NCI-H345 treated with DMSO at 0.1 percent for 48 hours (cell line): ENCODE data around the gene MANSC1.
"Not testable (repeated sequence)": the region's sequence is repeated elsewhere in the genome, so short reads cannot be mapped to it uniquely, and the experiment has no call there.

Experiments used
- DNase-seq: peaks from one replicate; lab custom pipeline; 2025; ENCODE audit not compliant: unreplicated experiment; lab: John Stamatoyannopoulos, UW

MANSC1 gene

GRCh38 chr12:12327802-12328201, 22.2 kb downstream of the MANSC1 start:
- DNase-seq, result peak; percentile 33

GRCh38 chr12:12326262-12326661, 23.8 kb downstream of the MANSC1 start:
- no peak for DNase-seq

- DNase-seq, result no peak
Measured at GRCh38 chr12:12323591-12323990, 26.5 kb downstream of the MANSC1 start.

- no peak for DNase-seq
Measured at GRCh38 chr12:12323118-12323517, 26.9 kb downstream of the MANSC1 start.

- DNase-seq, result no peak
Measured at GRCh38 chr12:12319451-12320183, 30.4 kb downstream of the MANSC1 start.

GRCh38 chr12:12315838-12316237, 34.2 kb downstream of the MANSC1 start:
- no peak for DNase-seq

GRCh38 chr12:12310695-12311094, 39.3 kb downstream of the MANSC1 start:
- not testable (repeated sequence) for DNase-seq

- DNase-seq, result no peak
Measured at GRCh38 chr12:12305568-12306300, 44.3 kb downstream of the MANSC1 start.

GRCh38 chr12:12302976-12303375, 47.1 kb downstream of the MANSC1 start:
- DNase-seq, result no peak

- no peak for DNase-seq
Measured at GRCh38 chr12:12301122-12301521, 48.9 kb downstream of the MANSC1 start.

GRCh38 chr12:12297201-12297830, 52.7 kb downstream of the MANSC1 start:
- DNase-seq, result no peak

GRCh38 chr12:12294215-12295005, 55.6 kb downstream of the MANSC1 start:
- DNase-seq, result no peak

GRCh38 chr12:12290206-12290605, 59.8 kb downstream of the MANSC1 start:
- DNase-seq, result no peak

GRCh38 chr12:12286441-12286840, 63.6 kb downstream of the MANSC1 start:
- DNase-seq, result no peak

GRCh38 chr12:12282761-12283425, 67.1 kb downstream of the MANSC1 start:
- no peak for DNase-seq

GRCh38 chr12:12282202-12282601, 67.8 kb downstream of the MANSC1 start:
- DNase-seq, result no peak

GRCh38 chr12:12281134-12281533, 68.9 kb downstream of the MANSC1 start:
- no peak for DNase-seq

- DNase-seq, result no peak
Measured at GRCh38 chr12:12278899-12279298, 71.1 kb downstream of the MANSC1 start.
